SW480 (cell line): ENCODE data around the gene OR52E5.

ENCODE experiments used
- DNase-seq: peaks from one replicate; pipeline ENCODE4 v3.0.0-alpha.2; 2016; ENCODE audit warnings: low spot score

OR52E5 gene

DNA sequence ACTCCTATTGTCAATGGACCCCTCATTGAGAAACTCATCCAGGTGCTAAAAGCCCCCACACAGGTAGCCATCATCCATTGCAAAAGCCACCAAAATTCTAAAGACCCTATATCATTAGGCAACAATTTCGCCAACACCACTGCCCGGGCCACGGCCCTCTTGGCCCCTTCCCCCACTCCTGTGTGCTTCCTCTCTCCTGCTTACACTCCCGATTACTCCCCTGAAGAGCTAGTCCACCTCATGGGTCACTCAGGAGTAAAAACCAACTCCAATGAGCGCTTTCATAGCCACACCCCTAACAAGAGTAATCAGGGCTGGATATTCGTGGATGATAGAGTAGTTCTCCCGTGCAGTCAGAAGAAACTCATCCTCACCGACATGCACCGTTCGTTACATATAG is 40.1 kb downstream of the OR52E5 start:
- no peak for DNase-seq

DNA sequence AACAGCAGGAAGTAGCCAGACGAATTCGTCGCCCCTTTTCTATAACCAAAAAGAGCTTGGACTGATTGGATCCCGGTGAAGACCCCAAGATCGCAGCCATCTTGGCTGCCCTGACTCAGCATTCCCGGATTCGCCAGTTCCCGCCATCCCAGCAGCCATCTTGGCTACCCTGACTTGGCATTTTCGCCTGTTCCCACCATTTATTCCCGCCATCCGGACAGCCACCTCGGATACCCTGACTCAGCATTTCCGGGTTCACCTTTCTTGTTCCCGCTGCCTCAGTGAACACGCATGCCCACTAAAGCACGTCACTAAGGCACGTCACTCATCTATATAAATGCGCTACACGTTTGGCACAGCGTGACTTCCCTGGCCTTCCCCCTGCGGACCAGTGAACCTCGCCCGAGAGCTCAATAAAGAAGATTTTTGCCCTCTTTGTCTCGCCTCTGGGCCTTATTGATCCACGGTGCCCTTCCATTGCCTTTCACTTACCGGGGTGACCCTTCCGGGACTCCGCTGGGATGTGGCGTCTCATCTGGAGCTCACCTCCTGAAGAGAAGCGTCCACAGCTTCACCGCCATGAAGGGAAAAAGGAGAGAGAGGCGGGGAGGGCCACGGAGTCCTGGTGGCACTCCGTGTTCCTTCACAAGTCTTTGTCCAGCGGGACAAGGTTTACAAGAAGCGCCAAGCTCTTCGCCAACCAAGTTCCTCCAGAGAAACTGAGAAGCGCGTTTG is 45.0 kb downstream of the OR52E5 start:
- no peak for DNase-seq

DNA sequence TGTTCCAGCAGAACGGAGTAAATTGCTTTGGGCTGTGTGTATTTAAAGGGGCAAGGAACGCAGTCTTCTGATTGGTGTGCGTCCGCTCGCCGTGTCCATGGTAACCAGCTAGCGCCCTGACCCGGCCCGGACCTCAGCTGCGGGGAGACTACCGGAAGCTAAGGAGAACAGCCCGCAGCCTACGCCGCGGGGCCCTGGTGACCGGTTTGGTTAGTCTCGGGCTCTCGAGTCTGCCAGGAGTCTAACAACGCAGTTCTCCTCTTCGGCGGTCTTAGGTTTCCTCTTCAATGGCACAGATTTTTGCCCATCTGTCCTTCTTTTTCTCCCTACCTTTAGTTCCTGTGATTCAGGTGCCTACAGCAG is 45.6 kb downstream of the OR52E5 start:
- no peak for DNase-seq

DNA sequence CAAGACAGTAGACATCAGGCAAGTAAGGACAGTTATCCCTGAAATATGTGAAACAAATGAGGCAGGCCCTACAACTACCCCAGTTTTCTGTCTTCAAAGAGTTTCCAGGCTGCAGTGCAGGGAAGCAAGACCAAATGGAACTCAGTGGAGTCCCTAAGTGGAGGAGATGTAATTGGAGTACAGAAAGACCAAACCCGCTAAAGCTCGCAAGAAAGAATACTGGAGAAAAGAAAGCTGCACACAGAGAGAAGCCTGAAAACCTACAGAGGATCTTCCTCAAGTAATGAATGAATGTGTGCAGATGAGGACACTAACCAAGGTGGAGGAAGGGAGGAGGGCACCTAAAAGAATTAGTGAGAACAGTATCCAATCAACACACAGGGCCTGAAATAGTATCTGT is 47.7 kb downstream of the OR52E5 start:
- DNase-seq = no peak

- no peak for DNase-seq
Observed at GRCh38 chr11:5941951-5942350, 48.9 kb downstream of the OR52E5 start, which contains the start of gene OR56A3. TSS of gene OR56A3 (plus strand) at chr11:5942251. CDS start at chr11:5947347, 5,096 bp downstream.
